22Rv1 (cell line): ENCODE results near the gene PTPRE.
"Not testable (repeated sequence)": the region's sequence is repeated elsewhere in the genome, so short reads cannot be mapped to it uniquely, and the experiment has no call there.

Experiments
- H3K27ac ChIP-seq: fragments of 450-650 bp; 2 replicates; pipeline ENCODE4 v1.5.1; 2017
- ZFX ChIP-seq: fragments of 450-650 bp; IDR thresholded peaks from 2 replicates; pipeline ENCODE4 v1.6.1; 2017; ENCODE audit warnings: antibody characterized with exemption, borderline replicate concordance
- TF ChIP-seq, protein P1 (sequence below): fragments of 450-650 bp; IDR thresholded peaks from 2 replicates; pipeline ENCODE4 v1.5.1; 2017; ENCODE audit warnings: mild to moderate bottlenecking

PTPRE gene

DNA sequence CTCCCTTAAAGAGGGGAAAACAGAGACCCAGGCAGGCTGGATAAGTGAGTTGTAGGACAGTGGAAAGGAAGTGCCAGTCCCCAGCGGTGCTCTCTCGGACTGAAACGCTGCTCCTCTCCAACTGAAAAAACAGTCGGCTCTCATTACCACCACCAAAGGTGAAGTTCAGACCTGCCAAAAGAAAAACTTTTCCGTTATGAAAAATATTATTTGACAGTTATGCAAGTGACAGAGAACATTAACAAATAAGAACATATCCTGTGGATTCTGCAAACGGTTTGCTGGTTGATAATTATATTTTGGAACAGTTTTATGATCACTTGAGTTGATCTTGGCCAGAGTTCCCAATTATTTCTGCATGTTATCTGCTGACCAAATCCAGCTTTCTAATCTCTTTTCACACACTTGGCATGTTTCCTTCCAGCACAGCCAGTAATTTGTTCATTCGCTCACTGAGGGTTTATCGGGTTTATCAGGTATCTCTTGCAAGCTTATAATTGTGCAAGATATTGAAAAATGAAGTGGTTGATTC is 82.6 kb downstream of the PTPRE start:
- no peak overlapping the region for H3K27ac ChIP-seq
- TF ChIP-seq ZFX: no peak
- TF ChIP-seq, protein P1, sequence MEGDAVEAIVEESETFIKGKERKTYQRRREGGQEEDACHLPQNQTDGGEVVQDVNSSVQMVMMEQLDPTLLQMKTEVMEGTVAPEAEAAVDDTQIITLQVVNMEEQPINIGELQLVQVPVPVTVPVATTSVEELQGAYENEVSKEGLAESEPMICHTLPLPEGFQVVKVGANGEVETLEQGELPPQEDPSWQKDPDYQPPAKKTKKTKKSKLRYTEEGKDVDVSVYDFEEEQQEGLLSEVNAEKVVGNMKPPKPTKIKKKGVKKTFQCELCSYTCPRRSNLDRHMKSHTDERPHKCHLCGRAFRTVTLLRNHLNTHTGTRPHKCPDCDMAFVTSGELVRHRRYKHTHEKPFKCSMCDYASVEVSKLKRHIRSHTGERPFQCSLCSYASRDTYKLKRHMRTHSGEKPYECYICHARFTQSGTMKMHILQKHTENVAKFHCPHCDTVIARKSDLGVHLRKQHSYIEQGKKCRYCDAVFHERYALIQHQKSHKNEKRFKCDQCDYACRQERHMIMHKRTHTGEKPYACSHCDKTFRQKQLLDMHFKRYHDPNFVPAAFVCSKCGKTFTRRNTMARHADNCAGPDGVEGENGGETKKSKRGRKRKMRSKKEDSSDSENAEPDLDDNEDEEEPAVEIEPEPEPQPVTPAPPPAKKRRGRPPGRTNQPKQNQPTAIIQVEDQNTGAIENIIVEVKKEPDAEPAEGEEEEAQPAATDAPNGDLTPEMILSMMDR: no peak

DNA sequence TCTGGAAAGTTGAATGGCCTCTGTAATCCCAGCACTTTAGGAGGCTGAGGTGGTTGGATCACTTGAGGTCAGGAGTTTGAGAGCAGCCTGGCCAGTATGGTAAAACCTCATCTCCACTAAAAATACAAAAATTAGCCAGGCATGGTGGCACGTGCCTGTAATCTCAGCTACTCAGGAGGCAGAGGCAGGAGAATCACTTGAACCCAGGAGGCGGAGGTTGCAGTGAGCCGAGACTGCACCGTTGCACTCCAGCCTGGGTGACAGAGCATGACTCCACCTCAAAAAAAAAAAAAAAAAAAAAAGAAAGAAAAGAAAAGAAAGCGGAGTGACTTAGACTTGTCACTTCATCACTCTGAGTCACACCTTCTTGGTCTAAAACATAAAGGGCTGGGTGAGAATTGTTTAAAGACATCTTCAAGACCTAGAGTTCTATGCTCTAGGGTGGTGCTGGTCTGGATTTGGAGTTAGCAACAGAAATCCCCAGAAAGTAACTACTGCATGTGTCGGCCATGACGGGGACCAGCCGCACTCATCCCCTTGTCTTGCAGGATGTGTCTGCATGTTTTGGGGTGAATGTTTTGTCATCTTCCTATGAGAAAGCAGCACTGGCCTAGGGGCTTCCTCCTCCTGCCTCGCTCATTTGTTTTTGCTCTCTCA is 83.4 kb downstream of the PTPRE start:
- not testable (repeated sequence) for H3K27ac ChIP-seq

DNA sequence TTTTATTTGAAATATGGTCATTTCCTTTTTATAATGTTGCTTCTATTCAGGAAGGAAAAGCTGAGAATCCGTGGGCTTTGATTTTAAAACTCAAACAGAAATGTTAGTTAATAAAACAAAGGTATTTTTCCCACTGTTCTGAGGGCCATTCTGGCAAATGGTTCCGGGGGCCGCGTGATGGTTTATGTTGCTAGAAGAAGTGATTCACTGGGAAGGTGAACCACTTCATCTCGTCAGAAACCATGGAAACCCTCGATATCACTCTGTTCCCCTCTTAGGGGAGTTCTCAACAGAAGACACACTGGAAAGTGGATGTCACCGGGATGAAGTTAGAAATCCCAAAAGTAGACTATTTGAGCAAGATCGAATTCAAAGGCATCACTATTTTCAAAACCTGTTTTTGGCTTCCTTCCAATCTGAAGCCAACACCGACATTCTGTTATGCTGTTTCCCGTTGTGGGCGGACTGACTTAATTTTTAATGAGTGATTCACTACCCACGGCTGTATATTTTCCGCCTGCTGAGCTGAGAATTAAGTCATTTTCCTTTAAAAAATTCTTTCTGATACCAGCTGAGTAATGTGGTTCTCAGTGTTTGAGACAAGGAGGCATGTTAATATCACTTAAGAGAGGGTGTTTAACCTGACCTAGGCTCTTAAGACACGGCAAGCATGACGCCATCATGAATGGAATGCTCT is 84.1 kb downstream of the PTPRE start:
- H3K27ac ChIP-seq: no peak overlapping the region
- TF ChIP-seq, protein P1: no peak
- no peak for TF ChIP-seq ZFX

DNA sequence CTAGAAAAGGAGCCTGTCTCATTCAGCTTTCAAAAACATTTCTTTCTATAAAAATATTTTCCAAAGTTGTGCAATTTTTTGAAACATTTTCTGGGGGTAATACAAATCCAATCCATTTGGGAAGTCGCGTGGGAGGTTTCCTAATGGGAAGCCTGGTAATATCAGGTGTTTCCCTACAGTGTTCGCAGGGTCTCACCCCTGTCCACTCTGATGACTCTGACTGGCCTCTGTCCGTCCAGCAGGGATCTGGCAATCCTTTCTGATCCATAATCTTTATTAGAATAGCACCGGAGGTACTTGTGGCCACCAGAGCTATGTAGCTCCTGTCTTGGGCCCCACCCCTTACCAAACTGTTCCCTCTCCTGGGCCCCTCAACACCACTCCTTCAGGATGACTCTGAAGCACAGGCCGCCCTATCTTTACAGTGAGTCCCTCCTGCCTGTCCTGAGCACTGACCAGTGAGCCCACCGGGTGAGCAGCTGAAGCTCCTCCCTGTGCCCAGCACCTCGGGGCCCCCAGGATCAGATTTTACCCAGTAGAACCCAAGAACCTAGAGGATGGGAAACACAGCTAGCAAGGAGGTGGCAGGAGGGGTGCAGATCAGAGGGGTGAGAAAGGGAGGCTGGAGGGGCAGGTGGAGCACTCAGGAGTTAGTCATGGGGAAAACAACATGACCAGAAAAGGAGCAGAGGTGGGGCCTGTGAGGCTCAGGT is 84.8 kb downstream of the PTPRE start:
- H3K27ac ChIP-seq: no peak overlapping the region
- TF ChIP-seq, protein P1: no peak
- TF ChIP-seq ZFX: no peak

DNA sequence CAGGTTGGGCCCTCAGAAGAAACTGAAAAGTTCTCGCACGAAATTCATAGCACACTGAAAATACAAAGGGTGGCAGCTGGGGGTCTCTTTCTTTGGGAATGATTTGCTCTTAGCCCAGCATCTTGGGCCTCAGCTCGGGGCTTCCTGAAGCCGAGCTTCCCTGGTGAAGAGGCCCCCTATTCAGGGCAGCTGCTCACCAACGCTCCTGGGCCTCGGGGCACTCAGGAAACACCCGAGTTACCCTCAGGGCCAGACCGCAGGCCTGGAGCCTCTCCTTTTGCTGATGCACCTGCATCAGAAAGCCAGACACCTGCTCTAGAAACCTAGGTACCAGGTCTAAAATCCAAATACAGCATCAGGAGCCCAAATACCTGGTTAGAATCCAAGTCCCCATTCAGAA is 85.5 kb downstream of the PTPRE start:
- TF ChIP-seq ZFX: no peak
- no peak overlapping the region for H3K27ac ChIP-seq

DNA sequence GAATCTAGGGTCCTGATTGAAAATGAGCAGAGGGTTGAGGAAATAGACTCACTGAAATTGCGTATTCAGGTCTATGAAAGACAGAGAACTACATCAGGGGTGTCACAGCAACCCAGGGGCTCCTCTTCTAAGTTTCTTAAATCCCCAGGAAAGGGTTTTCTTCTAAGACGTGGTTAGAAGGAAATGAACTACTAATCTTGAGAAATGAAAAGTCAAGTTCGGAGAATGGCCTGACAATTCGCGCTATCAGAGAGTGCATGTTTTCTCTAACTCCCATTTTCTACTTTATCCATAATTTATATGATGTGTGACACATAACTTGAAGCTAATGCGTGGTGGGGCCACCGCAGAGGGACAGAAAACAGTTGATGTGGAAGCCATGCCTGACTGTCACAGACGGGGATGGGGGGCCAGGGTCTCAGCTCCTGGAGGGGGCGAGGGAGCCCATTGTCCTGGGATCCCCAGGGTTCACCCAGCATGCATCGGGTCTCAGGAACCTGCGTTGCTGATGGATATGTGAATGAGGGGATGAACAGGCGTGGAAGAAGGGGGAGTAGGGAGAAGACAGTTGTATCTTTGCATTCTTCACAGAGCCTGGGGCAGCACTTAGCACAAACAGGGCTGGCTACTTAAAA is 86.3 kb downstream of the PTPRE start:
- TF ChIP-seq, protein P1: no peak

DNA sequence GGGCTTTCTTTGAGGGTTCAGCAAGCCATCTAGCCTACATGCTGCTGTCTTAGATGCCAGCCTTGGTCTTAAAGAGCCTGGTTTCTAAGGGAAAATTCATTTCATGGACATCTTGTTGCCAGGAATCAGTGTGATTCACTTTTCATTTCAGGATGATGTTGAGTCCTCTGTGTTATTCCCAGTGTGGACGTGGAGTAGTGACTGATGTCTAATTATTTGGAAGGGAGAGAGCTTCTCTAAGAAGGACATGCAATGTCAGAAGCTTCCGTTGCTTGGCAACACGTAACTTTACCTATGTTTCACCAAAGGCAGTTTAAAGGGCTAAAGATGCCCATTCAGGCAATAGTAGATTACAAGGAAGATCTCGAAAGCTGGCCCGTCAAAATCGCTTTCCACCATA is 89.0 kb downstream of the PTPRE start:
- no peak overlapping the region for H3K27ac ChIP-seq
- TF ChIP-seq, protein P1: no peak
- no peak for TF ChIP-seq ZFX

More for the DNA sequence above, 86.3 kb downstream of the PTPRE start:
- H3K27ac ChIP-seq: no peak overlapping the region

DNA sequence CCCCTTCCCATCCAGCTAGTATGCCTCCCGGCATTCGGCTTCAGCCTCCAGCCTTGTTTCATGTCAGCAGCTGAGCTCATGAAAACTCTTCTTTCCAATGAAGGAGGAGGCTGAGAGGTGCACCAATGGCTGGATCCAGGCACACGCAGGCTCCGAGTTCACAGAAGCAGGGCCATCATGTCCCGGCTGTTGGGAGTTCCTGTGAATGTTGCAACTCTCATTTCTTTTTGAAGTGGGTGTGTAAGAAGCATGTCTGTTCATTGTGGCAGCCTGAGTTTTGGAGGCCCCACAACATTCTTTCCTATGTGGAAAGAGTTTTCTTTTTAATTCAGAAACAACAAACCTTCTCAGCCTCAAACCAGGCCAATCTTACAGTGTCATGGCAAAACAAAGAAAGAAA is 89.7 kb downstream of the PTPRE start:
- no peak for TF ChIP-seq ZFX
- TF ChIP-seq, protein P1: no peak

More for the DNA sequence above, 89.7 kb downstream of the PTPRE start:
- no peak overlapping the region for H3K27ac ChIP-seq
